GM03348 (cell line): ENCODE measurements around the gene ELN.
A peak's percentile ranks its signal among the peaks of the same experiment; 100 is the strongest.

ENCODE experiments used
- DNase-seq: peaks from one replicate; pipeline ENCODE4 v3.0.0; 2012; ENCODE audit warnings: low spot score

ELN gene

DNA sequence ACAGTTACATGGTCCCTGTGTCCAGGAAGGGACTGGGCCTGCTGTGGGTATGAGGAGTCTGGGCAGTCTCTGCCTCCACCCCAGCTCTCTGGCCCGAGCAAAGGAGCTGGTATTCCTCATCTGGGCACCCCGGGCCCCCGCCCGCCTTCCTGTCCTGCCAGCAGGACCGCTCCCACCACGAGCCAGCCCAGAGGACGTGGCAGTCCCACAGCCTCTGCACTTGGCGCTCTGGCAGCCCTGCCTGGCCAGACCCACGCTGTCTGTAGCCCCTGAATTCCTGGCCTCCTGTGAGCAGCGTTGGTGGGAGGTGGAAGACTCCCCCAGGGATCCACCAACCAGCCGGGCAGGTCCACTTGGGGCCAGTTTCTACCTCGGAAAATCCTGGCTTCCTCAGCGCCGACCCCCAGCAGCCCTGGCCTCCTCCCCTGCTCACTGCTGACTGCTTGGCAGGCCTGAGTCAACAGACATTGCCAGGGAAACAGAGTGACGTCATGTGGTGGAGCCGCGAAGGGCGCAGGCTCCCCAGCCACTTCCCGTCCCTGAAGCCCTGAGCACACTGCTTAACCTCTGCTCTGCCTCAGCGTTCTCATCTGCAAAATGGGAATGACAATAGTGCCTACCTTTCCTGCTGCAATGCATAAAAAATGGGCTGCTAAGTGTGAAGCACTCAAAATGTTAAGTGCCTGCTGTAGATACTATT, 34.0 kb downstream of the ELN start:
- peak; percentile 94 for DNase-seq

DNA sequence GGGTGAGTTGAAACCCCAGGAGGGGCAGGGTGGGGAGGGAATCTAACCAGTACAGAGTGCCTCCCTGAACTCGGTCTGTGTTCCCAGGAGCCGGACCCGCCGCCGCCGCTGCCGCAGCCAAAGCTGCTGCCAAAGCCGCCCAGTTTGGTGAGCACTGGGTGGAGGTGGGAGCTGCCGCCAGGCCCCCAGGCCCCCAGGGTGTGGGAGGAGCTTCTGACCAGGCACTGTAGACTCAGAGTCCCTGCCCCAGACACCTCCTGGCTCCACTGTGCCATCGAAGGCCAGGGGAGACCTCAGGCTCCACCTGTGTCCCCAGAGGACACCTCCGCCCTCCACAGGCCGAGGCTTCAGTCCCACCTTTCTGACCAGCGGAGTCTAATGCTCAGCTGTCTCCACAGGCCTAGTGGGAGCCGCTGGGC, 35.3 kb downstream of the ELN start:
- no peak for DNase-seq

DNA sequence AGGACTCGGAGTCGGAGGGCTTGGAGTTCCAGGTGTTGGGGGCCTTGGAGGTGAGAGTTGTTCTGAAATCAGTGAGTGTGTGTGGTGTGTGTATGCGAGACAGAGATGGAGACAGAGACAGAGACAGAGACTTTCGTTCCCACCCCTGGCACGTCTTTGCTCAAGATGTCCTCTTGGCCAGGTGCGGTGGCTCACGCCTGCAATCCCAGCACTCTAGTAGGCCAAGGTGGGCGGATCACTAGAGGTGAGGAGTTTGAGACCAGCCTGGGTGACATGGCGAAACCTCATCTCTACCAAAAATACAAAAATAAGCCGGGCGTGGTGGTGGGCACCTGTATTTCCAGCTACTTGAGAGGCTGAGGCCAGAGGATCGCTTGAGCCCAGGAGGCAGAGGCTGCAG, 35.7 kb downstream of the ELN start:
- DNase-seq: no peak

DNA sequence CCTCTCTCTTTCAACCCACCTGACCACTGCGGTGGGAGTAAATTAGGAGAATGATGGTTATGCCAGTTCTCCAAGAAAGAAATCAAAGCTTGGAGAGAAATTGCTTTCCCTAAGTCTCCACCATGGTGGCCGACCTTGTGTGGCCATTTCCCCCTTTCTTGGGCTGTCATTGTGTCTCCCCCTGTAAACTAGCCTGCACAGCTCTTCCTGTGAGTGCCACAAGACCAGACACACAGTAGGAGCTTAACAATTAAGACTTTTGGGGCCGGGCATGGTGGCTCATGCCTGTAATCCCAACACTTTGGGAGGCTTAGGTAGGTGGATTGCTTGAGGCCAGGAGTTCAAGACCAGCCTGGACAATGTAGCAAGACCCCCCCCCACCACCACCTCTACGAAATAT, 36.7 kb downstream of the ELN start:
- no peak for DNase-seq

DNA sequence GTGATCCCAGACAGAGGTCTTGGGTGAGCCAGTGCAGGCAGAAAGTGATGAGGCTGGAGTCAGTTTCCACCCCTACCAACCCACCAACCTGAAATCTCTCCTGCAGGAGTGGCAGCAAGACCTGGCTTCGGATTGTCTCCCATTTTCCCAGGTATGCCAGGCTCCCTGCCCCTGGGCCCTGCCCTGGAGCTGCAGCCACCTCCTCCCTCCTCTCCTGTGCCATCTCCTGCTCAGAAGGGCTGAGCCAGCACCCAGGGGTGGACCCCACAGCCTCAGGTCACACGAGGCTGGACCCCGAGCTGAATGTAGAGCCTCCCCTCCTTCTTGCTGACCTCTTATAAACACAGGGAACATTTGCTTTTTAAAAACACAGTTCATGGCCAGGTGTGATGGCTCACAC, 38.7 kb downstream of the ELN start:
- DNase-seq: peak; percentile 1

DNA sequence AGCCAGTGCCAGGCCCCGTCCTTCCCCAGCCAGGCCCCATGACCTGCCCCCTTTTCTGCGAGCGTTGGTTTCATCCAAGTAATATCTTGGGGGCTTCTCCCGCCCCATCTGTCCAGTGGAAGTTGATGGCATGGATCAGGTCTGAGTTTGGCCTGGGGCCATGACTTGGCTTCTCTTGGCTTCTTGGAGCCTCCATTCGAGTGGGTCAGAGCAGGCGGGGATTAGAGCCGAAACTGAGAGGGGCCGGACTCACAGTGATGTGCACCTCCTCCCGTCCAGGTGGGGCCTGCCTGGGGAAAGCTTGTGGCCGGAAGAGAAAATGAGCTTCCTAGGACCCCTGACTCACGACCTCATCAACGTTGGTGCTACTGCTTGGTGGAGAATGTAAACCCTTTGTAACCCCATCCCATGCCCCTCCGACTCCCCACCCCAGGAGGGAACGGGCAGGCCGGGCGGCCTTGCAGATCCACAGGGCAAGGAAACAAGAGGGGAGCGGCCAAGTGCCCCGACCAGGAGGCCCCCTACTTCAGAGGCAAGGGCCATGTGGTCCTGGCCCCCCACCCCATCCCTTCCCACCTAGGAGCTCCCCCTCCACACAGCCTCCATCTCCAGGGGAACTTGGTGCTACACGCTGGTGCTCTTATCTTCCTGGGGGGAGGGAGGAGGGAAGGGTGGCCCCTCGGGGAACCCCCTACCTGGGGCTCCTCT, 40.6 kb downstream of the ELN start:
- no peak for DNase-seq

DNA sequence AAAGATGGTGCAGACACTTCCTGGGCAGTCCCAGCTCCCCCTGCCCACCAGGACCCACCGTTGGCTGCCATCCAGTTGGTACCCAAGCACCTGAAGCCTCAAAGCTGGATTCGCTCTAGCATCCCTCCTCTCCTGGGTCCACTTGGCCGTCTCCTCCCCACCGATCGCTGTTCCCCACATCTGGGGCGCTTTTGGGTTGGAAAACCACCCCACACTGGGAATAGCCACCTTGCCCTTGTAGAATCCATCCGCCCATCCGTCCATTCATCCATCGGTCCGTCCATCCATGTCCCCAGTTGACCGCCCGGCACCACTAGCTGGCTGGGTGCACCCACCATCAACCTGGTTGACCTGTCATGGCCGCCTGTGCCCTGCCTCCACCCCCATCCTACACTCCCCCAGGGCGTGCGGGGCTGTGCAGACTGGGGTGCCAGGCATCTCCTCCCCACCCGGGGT, 41.1 kb downstream of the ELN start:
- DNase-seq: no peak

DNA sequence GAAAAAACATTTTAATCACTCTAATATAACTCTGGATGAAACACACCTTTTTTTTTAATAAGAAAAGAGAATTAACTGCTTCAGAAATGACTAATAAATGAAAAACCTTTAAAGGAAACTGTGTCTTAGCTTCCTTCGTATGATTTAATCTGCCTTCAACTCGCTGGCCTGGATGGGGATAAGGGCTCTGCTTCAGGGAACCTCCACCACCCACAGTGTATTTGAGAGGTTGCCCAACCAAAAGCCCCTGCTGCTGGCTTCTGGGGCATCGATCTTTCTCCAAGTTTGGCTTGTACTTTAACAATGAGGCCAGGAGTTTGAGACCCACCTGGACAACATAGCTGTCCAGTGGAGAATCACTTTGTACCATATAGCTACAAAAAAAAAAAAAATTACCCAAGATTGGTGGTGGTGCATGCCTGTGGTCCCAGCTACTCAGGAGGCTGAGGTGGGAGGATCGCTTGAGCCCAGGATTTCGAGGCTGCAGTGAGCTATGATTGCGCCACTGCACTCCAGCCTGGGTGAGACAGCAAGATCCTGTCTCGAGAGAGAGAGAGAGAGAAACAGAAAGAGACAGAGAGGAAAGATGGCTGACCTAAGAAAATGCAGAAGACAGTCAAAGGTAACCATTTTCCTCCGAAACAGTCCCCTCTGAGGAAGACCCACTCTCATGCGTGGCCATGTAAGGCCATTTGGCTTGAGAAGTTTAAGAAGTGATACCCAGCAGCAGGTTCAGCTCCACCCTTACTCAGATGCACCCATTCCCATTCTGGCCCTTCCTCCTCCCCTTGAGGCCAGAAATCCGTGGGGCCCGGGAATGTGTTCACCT, 42.0 kb downstream of the ELN start:
- DNase-seq: no peak

DNA sequence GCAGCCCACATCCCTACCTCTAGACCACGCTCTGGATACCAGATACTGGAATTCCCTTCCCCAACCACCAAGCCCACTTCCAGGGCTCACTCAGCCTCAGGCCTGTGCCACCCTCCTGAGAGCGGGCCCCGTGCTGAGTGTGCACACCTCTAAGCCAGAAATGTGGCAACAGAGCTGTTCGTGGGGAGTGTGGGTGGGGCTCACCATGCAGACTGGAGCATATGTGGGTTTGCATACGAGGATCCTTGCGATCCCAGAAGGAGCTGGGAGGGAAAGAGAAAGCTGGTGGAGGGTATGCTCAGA, 42.6 kb downstream of the ELN start:
- DNase-seq: peak; percentile 3

DNA sequence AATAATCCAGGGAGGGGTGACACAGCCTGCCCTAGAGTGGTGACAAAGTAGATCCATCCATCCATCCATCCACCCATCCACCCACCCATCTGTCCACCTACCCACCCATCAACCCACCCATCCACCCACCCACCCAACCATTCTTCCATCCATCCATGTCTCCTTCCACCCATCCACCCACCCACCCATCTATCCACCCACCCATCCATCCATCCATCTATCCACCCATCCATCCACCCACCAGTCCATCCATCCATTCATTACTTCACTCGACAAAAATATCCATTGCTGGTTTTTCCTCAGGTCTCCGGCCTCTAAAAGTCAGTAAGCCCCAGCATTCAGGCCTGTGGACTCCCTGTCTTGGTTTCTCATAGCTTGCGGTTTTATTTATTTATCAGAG, 43.1 kb downstream of the ELN start:
- no peak for DNase-seq

DNA sequence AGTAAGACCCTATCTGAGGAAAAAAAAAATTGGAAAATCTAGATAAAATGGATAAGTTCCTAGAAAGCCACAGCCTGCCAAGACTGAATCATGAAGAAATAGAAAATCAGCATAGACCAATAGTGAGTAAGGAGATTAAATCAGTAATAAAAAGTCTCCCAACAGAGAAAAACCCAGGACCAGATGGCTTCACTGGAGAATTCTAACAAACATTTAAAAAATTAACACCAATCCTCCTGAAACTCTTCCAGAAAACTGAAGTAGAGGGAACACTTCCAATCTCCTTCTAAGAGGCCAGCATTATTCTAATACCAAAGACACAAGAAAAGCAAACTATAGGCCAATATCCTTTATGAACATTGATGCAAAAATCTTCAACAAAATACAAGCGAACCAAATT, 46.8 kb downstream of the ELN start:
- no peak for DNase-seq

DNA sequence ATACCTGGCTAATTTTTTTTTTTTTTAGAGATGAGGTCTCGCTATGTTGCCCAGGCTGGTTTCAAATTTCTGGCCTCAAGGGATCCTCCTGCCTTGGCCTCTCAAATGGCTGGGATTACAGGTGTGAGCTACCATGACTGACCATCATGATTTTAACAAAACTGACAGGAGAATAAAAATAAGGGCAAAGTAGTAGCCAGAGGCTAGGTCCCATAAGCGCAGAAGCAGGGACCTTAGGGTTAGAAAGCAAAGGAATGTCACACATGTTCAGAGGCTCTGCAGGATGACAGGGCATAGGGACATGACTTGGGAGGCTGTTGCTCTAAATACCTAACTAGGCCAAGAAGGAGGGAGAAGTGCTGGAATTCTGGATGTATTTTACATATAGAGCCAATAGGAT, 50.5 kb downstream of the ELN start:
- no peak for DNase-seq

DNA sequence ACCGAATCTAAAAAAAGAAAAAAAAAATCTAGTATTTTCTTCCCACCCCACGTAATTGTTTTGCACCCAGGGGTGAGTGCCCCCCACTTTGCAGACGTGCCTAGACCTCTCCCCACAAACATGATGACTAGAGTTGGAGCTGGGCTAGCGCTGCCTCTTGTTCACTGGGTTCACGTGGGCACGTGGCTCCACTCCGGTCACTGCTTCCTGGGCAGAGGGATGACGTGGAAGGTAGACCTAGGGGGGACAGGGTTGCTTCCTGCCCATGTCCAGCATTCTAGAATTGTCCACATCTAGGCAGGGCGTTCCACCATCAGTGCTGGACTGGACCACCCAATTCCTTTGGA, 54.8 kb downstream of the ELN start:
- no peak for DNase-seq

DNA sequence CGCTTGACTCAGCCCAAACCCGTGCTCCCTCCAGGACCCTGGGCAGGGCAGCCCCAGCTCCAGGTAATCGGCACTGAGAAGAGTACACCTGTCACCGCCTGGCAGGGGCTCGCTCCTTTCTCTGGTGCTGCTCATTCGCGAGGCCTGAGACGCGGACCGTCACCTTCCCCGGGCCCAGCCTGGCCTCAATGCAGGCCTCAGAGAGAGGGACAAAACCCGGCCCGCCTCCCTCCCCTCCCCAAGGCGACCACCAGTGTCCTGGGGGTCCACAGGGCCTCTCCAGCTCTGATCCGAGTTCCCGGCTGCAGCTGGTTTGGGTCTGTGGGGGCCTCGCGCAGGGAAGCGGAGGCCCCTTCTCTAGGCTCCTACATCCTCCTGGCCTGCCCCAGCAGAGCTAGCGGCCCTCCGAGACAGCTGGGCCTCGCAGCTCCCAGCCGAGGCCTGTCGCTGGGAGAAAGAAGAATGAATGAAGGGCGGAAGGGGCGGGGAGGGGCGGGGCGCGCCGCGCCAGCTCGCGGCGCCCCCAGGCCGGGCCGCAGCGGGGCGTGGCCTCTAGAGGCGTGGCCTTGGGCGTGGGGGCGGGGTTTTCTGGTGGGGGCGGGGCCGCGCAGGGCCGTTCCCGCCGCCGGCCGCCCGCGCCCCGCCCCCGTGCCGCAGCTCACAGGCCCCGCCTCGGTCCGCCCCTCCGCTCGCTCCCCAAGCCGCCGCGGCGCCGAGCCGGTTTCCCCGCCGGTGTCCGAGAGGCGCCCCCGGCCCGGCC, 55.3 kb downstream of the ELN start, which contains the start of gene LIMK1:
TSS of gene LIMK1 (plus strand) at position 688 of the 760 bp plus-strand sequence. CDS start 187 bp downstream, outside the sequence.
- peak; percentile 98 for DNase-seq

DNA sequence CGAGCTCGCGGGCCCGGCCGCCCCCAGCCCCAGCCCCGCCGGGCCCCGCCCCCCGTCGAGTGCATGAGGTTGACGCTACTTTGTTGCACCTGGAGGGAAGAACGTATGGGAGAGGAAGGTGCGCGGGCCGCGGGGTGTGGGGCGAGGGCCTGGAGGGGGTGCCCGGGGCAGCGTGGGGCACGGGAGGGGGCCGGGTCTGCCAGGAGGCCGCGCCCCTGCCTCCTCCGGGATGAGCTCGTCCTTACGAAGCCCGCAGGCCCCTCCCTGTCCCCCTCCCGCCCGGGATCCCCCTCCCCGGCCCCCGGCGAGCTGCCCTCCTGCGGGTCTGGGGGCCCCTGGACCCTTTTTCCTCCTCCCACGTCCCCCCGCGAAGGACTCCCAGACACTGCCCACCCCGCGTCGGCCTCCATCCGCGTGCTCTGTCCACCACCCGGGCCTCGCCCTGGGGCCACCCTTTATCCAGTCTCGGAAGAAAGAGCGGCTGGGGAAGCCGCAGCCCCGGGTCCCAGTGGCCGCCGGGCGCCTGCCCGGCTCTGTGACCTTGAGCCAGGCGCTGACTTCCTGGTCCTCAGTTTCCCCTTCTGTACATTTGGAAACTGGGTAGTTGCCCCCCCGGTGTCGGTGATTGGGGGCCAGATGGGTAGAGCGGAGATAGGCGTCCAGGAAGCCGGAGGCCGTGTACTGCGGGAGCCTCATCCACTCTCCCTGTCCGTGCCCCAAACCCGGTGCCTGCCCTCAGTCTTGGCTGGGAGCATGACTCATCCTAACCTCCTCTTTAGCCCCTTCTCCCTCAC, 56.2 kb downstream of the ELN start:
- peak; percentile 78 for DNase-seq

DNA sequence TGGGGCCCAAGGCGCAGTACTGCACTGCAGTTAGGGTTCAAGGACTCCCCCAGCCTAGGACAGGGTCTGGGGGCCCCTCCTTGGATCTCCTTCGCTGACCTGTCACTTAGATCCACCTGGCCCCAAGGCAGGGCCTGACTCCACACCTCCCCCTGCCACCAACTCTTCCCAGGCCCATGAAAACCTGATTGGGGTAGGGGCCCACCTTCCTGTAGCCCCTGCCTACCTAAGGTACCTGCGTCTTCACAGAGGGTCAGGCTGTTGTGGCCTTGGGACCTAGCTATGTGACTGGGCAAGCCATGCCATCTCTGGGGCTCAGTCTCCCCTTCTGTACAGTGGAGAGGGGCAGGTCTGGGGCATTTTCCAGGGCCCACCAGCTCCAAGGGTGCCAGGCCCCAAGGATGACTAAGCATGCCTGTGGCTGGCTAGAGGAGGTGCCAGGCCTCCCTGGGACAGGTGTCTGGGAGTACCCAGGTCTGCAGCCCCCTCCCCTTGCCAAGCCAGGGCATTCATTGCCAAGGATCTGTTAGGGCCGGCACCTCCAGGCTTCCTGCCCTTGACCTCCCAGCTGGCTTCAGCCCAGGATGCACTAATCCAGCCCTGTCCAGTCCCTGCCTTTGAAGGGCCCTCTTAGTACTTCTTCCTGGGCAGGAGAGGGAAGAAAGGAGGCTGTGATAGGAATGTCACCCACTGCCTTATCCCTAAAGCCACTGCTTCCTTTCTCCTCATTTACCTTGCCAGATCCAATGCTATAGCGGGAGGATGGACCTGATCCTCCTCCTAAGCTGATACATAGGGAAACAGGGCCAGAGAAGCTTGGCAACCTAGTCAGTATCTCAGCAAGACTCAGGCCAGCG, 57.0 kb downstream of the ELN start:
- no peak for DNase-seq

DNA sequence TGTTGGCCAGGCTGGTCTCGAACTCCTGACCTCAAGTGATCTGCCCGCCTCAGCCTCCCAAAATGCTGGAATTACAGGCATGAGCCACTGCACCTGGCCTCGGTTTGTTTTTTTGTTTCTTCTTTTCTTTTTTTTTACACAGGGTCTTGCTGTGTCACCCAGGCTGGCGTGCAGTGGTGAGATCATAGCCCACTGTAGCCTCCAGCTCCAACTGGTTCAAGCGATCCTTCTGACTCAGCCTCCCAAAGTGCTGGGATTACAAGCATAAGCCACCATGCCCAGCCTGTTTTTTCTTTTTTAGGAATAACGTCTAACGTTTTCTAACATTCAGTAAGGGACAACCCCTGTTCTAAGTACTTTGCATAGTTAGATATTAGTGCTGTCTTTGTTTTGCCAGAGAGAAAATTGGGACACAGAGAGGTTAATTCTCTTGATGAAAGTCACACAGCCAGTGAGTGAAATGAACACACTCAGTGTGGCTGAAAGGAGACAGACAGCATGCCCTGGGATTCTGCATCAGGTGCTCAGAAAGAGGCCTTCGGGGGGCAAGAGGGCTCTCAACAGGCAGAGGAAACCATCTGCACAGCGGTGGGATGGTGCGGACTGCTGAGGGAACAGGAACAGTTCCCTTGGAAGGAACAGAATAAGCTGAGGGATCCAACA, 59.9 kb downstream of the ELN start:
- no peak for DNase-seq

DNA sequence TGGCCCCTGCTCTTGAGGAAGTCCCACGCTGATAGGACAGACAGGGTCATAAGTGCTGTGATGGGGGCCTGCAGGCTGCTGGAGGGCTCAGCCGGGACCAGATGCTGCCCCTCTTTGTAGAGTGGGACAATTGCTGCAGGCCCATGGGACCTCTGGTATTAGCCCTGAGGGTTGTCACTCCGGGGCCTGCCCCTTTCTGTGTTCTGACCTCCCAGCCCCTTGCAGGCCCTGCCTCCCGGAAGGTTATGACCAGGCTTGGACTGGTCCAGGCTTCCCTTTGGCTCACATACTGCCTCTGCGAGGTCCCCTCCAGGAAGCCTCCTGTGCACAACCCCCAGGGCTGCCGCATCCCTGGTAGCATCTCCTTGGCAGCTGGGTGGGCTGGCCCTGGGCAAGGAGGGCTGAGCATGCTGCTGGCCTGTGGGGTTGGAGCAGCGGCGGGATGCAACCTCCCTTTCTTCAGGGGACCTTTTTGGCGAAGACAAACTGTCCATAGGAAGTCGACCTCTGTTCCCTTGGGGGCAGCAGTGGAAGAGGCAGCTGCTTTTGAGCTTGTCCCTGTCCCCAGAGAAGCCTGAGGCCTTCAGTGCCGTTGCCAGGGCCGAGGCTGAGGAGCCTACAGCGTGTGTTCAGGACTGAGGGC, 64.5 kb downstream of the ELN start:
- DNase-seq: no peak

DNA sequence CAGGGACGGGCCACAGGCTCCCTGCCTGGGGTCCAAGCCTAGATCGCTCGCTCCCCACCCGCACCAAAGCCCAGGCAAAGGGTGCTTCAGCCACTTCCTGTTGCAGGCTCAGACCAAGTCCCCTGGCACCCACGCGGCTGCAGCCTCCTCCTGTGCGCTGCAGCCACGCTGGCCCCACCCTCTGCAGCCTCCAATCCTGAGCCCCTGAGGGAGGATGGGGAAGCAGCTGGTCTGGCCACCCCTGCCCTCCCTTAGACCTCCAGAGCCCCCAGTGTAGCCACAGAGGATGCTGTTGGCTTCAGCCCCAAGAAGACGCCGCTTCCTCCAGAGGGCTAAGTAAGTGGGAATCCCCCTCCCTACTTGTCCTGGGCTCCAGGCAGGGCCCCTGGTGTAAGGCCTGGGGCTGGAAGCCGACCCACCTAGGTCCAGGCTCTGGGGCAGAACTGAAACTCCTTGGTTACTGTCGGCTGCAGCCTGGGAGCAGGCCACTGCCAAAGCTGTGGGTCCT, 65.0 kb downstream of the ELN start:
- peak; percentile 43 for DNase-seq
